PC-9 (cell line): Measurements from ENCODE around the gene CNPY4. TPM values are rescaled to one million over a fixed set of nuclear protein-coding genes. Genes with fewer than 3 reads are reported as not detected.

Experiments
- BruUV-seq: library from RNA; stranded (reverse); fragments of 400-500 nt; replicated peaks from 2 replicates; lab custom pipeline; 2021; lab: Mats Ljungman, UMichigan
- CTCF ChIA-PET: fragments of 300-600 bp; sonication (Branson Sonifier 250); formaldehyde crosslinking; loops from one replicate; lab custom pipeline; 2022; ENCODE audit warnings: antibody characterized with exemption; lab: Charles Lee
- POLR2A ChIA-PET: fragments of 300-600 bp; sonication (Branson Sonifier 250); formaldehyde crosslinking; loops from one replicate; lab custom pipeline; 2022; ENCODE audit warnings: antibody characterized with exemption; ENCODE audit not compliant: unreplicated experiment; lab: Charles Lee
- DNase-seq, 2 experiments: peaks; one replicate each; pipeline versions ENCODE4 v3.0.0 to v3.0.0-alpha.2; 2015 to 2022; ENCODE audit warnings: mixed read lengths in 1 of 2
- H2AFZ ChIP-seq: fragments of 200-600 bp; sonication (generic); 2 replicates; pipeline ENCODE4 v1.8.1; 2017; ENCODE audit warnings: antibody characterized with exemption
- H3F3A ChIP-seq: fragments of 200-600 bp; sonication (generic); 2 replicates; pipeline ENCODE4 v1.8.1; 2017; ENCODE audit warnings: antibody characterized with exemption, mild to moderate bottlenecking, low read depth; ENCODE audit not compliant: insufficient read depth
- H3K27ac ChIP-seq: fragments of 200-600 bp; sonication (generic); 2 replicates; pipeline ENCODE4 v1.6.1; 2016; ENCODE audit warnings: mixed run types
- H3K27me3 ChIP-seq: fragments of 200-600 bp; sonication (generic); 2 replicates; pipeline ENCODE4 v1.6.1; 2016; ENCODE audit warnings: low read depth, mixed run types; ENCODE audit not compliant: insufficient read depth
- H3K36me3 ChIP-seq: fragments of 200-600 bp; sonication (generic); 2 replicates; pipeline ENCODE4 v1.6.1; 2016; ENCODE audit warnings: low read depth, mixed run types
- H3K4me1 ChIP-seq: fragments of 200-600 bp; sonication (generic); replicated peaks from 2 replicates; pipeline ENCODE4 v1.6.1; 2016; ENCODE audit warnings: mixed run types; ENCODE audit not compliant: insufficient read depth
- H3K4me2 ChIP-seq: fragments of 200-600 bp; sonication (generic); 2 replicates; pipeline ENCODE4 v1.6.1; 2017; ENCODE audit warnings: mixed run types
- H3K4me3 ChIP-seq: fragments of 200-600 bp; sonication (generic); 2 replicates; pipeline ENCODE4 v1.6.1; 2016; ENCODE audit warnings: mixed run types
- H3K79me2 ChIP-seq: fragments of 200-600 bp; sonication (generic); 2 replicates; pipeline ENCODE4 v1.6.1; 2017; ENCODE audit warnings: low read depth, mixed run types
- H3K9me2 ChIP-seq: fragments of 200-600 bp; sonication (generic); 2 replicates; pipeline ENCODE4 v1.8.1; 2017; ENCODE audit warnings: mild to moderate bottlenecking; ENCODE audit not compliant: insufficient read depth
- H3K9me3 ChIP-seq: fragments of 200-600 bp; sonication (generic); 2 replicates; pipeline ENCODE4 v1.8.1; 2016; ENCODE audit warnings: low read depth; ENCODE audit not compliant: insufficient read depth
- H4K20me1 ChIP-seq: fragments of 200-600 bp; sonication (generic); 2 replicates; pipeline ENCODE4 v1.8.1; 2017; ENCODE audit not compliant: insufficient read depth
- EZH2 ChIP-seq: fragments of 200-600 bp; sonication (generic); IDR thresholded peaks from 2 replicates; pipeline ENCODE4 v1.8.0; 2017; ENCODE audit warnings: antibody characterized with exemption, low read depth
- intact Hi-C: fragments of 100-400 bp; cut with micrococcal nuclease; formaldehyde crosslinking; loops from one replicate; pipeline ENCODE4 v1.10.0; 2022; ENCODE audit not compliant: unreplicated experiment
- total RNA-seq: library from RNA; stranded (reverse); gene quantifications from 2 replicates; pipeline ENCODE4 v1.2.3, GENCODE V29; 2021
- TF ChIP-seq, protein P1 (sequence below): fragments of 200-600 bp; sonication (generic); conservative IDR thresholded peaks from 2 replicates; pipeline ENCODE4 v1.6.1; 2017; ENCODE audit warnings: mixed run types, antibody characterized with exemption, mild to moderate bottlenecking, moderate library complexity

CNPY4 gene
- total RNA-seq, 1 experiment from 2014 or later, result 10.3 TPM

DNA sequence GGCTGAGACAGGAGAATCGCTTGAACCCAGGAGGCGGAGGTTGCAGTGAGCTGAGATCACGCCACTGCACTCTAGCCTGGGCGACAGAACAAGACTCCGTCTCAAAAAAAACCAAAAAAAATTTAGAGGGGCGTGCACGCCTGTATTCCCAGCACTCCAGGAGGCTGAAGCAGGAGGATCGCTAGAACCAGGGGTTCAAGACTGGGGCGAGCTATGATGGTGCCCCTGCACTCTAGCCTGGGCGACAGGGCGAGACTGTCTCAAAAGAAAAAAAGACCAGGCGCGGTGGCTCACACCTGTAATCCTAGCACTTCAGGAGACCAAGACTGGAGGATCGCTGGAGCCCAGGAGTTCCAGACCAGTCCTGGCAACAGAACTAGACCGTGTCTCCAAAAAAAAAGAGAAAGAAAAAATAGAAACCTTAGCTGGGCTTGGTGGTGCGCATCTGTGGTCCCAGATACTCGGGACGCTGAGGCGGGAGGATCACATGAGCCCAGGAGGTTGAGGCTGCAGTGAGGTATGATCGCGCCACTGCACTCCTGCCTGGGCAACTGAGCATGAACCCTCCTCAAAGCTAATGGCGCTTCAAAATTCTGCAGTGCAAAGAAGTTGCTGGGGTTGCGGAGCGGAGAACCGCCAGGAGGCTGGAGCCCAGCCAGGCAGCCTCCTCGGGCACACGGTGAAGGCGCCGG is 7.0 kb downstream of the CNPY4 start:
- Histone ChIP-seq H3K4me3 (peak overlapping the region; percentile 75), H3K4me2 (peak overlapping the region; percentile 80), H3K9me3 (no peaks in the 10 kb centered on the region), H3K27me3 (no peaks in the 10 kb centered on the region), H4K20me1 (no peaks in the 10 kb centered on the region), H3K4me1 (peaks cover 19% of the 10 kb centered on the region; the same call in 1 of the 2 replicates), H3K79me2 (peaks cover 8% of the 10 kb centered on the region; the same call in 1 of the 2 replicates), H3K36me3 (no peaks in the 10 kb centered on the region), H3F3A (peaks cover 42% of the 10 kb centered on the region), H3K27ac (peak overlapping the region; percentile 82), H2AFZ (peak overlapping the region; percentile 92), H3K9me2 (no peaks in the 10 kb centered on the region)
- TF ChIP-seq, protein P1, sequence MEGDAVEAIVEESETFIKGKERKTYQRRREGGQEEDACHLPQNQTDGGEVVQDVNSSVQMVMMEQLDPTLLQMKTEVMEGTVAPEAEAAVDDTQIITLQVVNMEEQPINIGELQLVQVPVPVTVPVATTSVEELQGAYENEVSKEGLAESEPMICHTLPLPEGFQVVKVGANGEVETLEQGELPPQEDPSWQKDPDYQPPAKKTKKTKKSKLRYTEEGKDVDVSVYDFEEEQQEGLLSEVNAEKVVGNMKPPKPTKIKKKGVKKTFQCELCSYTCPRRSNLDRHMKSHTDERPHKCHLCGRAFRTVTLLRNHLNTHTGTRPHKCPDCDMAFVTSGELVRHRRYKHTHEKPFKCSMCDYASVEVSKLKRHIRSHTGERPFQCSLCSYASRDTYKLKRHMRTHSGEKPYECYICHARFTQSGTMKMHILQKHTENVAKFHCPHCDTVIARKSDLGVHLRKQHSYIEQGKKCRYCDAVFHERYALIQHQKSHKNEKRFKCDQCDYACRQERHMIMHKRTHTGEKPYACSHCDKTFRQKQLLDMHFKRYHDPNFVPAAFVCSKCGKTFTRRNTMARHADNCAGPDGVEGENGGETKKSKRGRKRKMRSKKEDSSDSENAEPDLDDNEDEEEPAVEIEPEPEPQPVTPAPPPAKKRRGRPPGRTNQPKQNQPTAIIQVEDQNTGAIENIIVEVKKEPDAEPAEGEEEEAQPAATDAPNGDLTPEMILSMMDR, result no peak
- TF ChIP-seq EZH2, result no peak
- TSS peak; percentile 66 for BruUV-seq
- CTCF ChIA-PET, result interaction anchor here (0.6 to 0.7 kb wide), 3 partner anchors 390 to 675 kb away, joined by 4 to 13 read pairs (median 5); no protein-coding TSS in a partner anchor
- POLR2A ChIA-PET, result interaction anchor here (0.6 to 0.9 kb wide), 2 partner anchors 31 kb away, joined by 3 to 4 read pairs; no protein-coding TSS in a partner anchor
- DNase-seq, result no peak
- intact Hi-C loops, result loop anchor here (2.0 kb wide), 1 partner anchor 26 kb away; the partner anchor contains the start of genes AP4M1 and MCM7

DNA sequence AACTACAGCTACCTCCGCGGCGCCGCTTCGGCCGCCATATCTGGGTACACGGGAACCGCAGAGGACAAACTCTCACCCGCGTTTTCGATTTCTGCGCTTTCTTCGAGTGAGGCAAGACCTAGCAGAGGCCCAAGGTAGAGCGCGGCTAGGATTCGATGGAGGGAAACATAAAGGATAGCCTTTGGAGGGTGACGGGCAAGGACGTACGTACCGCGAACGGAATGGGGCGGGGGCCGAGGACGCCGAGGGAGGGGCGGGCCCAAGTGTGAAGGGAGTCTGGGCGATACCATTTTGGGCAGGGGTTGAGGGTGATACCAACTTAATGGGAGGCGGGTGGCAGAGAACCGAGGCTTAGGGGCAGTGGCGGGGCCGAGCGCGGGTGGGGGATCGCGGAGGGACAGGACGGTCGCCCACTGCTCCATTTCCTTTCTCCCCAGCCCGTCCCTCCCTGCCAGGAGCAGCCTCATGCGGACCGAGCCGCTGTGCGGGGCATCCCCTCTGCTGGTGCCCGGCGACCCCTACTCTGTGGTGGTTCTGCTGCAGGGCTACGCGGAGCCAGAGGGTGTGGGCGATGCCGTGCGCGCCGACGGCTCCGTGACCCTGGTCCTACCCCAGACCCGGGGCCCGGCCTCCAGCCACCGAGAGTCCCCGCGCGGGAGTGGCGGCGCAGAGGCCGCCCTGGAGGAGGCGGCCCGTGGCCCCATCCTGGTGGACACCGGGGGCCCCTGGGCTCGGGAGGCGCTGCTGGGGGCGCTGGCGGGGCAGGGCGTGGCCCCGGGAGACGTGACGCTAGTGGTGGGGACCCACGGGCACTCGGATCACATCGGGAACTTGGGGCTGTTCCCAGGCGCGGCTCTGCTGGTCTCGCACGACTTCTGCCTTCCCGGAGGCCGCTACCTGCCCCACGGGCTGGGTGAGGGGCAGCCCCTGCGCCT is 7.8 kb downstream of the CNPY4 start, which contains the start of gene MBLAC1:
Gene MBLAC1, plus strand, starts transcription at position 37 of the 935 bp plus-strand sequence. Its CDS starts 429 bp downstream, at position 466.
- CTCF ChIA-PET, result interaction anchor here (0.7 kb wide), 2 partner anchors 578 to 675 kb away, joined by 5 to 13 read pairs; no protein-coding TSS in a partner anchor
- H3K4me3 ChIP-seq, result peak within 1 kb of the TSS; percentile 75
- DNase-seq, result peak; percentile 68 to 92
- BruUV-seq, result no TSS peak
- intact Hi-C loops, result loop anchor here (1.0 to 2.0 kb wide), 2 partner anchors 26 to 46 kb away; partner anchors contain the start of genes AP4M1, MCM7 and ZNF3
- peak within 1 kb of the TSS; percentile 82 for H3K27ac ChIP-seq
- H3K9me2 ChIP-seq, result no peaks in the 10 kb centered on the region
- H2AFZ ChIP-seq, result peak within 1 kb of the TSS; percentile 92
- peaks cover 42% of the 10 kb centered on the region for H3F3A ChIP-seq
- TF ChIP-seq, protein P1, result no peak
- TF ChIP-seq EZH2, result no peak
- H3K4me1 ChIP-seq, result peaks cover 19% of the 10 kb centered on the region; the same call in 1 of the 2 replicates
- H3K9me3 ChIP-seq, result no peaks in the 10 kb centered on the region
- H3K27me3 ChIP-seq, result no peaks in the 10 kb centered on the region
- peaks cover 8% of the 10 kb centered on the region; the same call in 1 of the 2 replicates for H3K79me2 ChIP-seq
- H3K4me2 ChIP-seq, result peak within 1 kb of the TSS; percentile 80
- POLR2A ChIA-PET, result interaction anchor here (0.9 kb wide), 1 partner anchor 30 kb away, joined by 3 read pairs; no protein-coding TSS in a partner anchor
- H3K36me3 ChIP-seq, result no peaks in the 10 kb centered on the region
- H4K20me1 ChIP-seq, result no peaks in the 10 kb centered on the region
